ENCODE results near the gene INPP4B. TPM values are rescaled to one million over a fixed set of nuclear protein-coding genes. Genes with fewer than 3 reads are reported as not detected.
"Not testable (repeated sequence)": the region's sequence is repeated elsewhere in the genome, so short reads cannot be mapped to it uniquely, and the experiment has no call there.

Gene INPP4B
- total RNA-seq, 1 donor from 2014 or later, result 12.0 TPM

- TF ChIP-seq CTCF (conservative IDR thresholded peaks at IDR 0.05; ENCODE audit: low read depth, low read length), result no peak
- no peak for DNase-seq (ENCODE audit: low read depth)
Measured at GRCh38 chr4:142683503-142683902, 162.6 kb downstream of the INPP4B start.

GRCh38 chr4:142671516-142671915 lies 174.6 kb downstream of the INPP4B start:
- no peak overlapping the region for H3K4me3 ChIP-seq (ENCODE audit: low read depth, low read length)
- no peak for DNase-seq (ENCODE audit: low read depth)
- peak; percentile 40 for TF ChIP-seq CTCF (conservative IDR thresholded peaks at IDR 0.05; ENCODE audit: low read depth, low read length)

More at GRCh38 chr4:142683503-142683902, 162.6 kb downstream of the INPP4B start:
- H3K4me3 ChIP-seq (ENCODE audit: low read depth, low read length), result no peak overlapping the region

GRCh38 chr4:142663828-142664227 lies 182.3 kb downstream of the INPP4B start:
- H3K4me3 ChIP-seq (ENCODE audit: low read depth, low read length), result no peak overlapping the region
- no peak for DNase-seq (ENCODE audit: low read depth)
- no peak for TF ChIP-seq CTCF (conservative IDR thresholded peaks at IDR 0.05; ENCODE audit: low read depth, low read length)

GRCh38 chr4:142660728-142661127 lies 185.4 kb downstream of the INPP4B start:
- H3K4me3 ChIP-seq (ENCODE audit: low read depth, low read length), result no peak overlapping the region
- peak; percentile 18 for TF ChIP-seq CTCF (conservative IDR thresholded peaks at IDR 0.05; ENCODE audit: low read depth, low read length)
- no peak for DNase-seq (ENCODE audit: low read depth)

GRCh38 chr4:142656178-142656577 lies 189.9 kb downstream of the INPP4B start:
- TF ChIP-seq CTCF (conservative IDR thresholded peaks at IDR 0.05; ENCODE audit: low read depth, low read length), result no peak

GRCh38 chr4:142648378-142648777 lies 197.7 kb downstream of the INPP4B start:
- no peak overlapping the region for H3K4me3 ChIP-seq (ENCODE audit: low read depth, low read length)
- no peak for DNase-seq (ENCODE audit: low read depth)
- TF ChIP-seq CTCF (conservative IDR thresholded peaks at IDR 0.05; ENCODE audit: low read depth, low read length), result no peak

More at GRCh38 chr4:142656178-142656577, 189.9 kb downstream of the INPP4B start:
- no peak overlapping the region for H3K4me3 ChIP-seq (ENCODE audit: low read depth, low read length)
- no peak for DNase-seq (ENCODE audit: low read depth)

GRCh38 chr4:142645475-142646108 lies 200.5 kb downstream of the INPP4B start:
- no peak overlapping the region for H3K4me3 ChIP-seq (ENCODE audit: low read depth, low read length)
- TF ChIP-seq CTCF (conservative IDR thresholded peaks at IDR 0.05; ENCODE audit: low read depth, low read length), result no peak
- no peak for DNase-seq (ENCODE audit: low read depth)

GRCh38 chr4:142644628-142645027 lies 201.5 kb downstream of the INPP4B start:
- H3K4me3 ChIP-seq (ENCODE audit: low read depth, low read length); DNase-seq (ENCODE audit: low read depth): not testable (repeated sequence)

Measured in epithelial cell of proximal tubule (primary cell).